Measurements from ENCODE around the gene GLIPR2. TPM values are rescaled to one million over a fixed set of nuclear protein-coding genes. Genes with fewer than 3 reads are reported as not detected.

The GLIPR2 gene
- total RNA-seq, 1 donor from 2014 or later: 8.7 TPM

DNA sequence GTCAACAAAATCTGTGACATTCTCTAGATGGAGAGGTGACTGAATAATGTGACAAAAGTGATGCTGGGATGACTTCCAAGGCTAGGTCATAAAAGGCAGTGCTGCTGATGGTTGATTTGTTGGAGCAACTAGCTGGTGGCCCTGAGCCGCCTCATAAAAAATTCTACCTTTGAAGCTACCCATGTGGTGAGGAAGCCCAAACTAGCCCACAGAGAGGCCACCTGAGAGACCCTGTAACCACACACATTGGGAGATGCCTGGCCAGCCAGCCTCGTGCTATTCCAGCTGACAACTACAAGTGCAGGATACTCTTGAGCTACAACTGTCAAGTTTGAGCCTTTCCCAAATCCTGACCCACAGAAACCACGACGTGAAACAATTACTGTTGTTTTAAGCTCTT, 76.9 kb downstream of the GLIPR2 start:
- intact Hi-C loops (cut with micrococcal nuclease): no loop called here
- no peak for TF ChIP-seq CTCF (IDR thresholded peaks at IDR 0.05; ENCODE audit: borderline replicate concordance)
- no peak overlapping the region for H3K4me3 ChIP-seq
- H3K27me3 ChIP-seq (ENCODE audit: low read depth): no peaks in the 10 kb centered on the region
- H3K9me3 ChIP-seq (replicated peaks): no peaks in the 10 kb centered on the region
- peak overlapping the region; percentile 72 for H3K27ac ChIP-seq (replicated peaks)
- peaks cover 52% of the 10 kb centered on the region for H3K36me3 ChIP-seq
- peaks cover 97% of the 10 kb centered on the region for H3K4me1 ChIP-seq
- no peak for DNase-seq

Other genes with a start within 250 kb of the GLIPR2 start
- gene HRCT1, start 230.5 kb upstream of the GLIPR2 start, total RNA-seq: 6.2 TPM
- gene SPAAR, start 227.2 kb upstream of the GLIPR2 start, total RNA-seq: 6.5 TPM
- gene OR2S2, start 178.6 kb upstream of the GLIPR2 start, total RNA-seq: not detected
- gene RECK, start 99.8 kb upstream of the GLIPR2 start, total RNA-seq: 5.4 TPM
- not detected for gene CCIN, start 32.7 kb downstream of the GLIPR2 start, total RNA-seq
- gene CLTA, start 54.2 kb downstream of the GLIPR2 start, total RNA-seq: 60.4 TPM
- 11.7 TPM for gene GNE, start 121.7 kb downstream of the GLIPR2 start, total RNA-seq

Measured in left ventricle myocardium inferior (tissue), 1 donor.